Trophoblast cell (in vitro differentiated cells and primary cell): Measurements from ENCODE around the gene LPCAT2.

Source experiments
- DNase-seq, 2 donors: peaks; one replicate each; pipeline ENCODE4 v3.0.0-alpha.2; 2016
- H2AFZ ChIP-seq: 2 replicates; pipeline ENCODE4 v1.6.1; 2013; ENCODE audit warnings: low read length, moderate library complexity, mild to moderate bottlenecking; ENCODE audit not compliant: insufficient read depth, poor library complexity
- H2AK5ac ChIP-seq: 2 replicates; pipeline ENCODE4 v1.6.1; 2013; ENCODE audit warnings: mild to moderate bottlenecking, low read length
- H2BK120ac ChIP-seq: 2 replicates; pipeline ENCODE4 v1.6.1; 2013; ENCODE audit warnings: low read length, mild to moderate bottlenecking, moderate library complexity; ENCODE audit not compliant: insufficient read depth, poor library complexity
- H2BK12ac ChIP-seq: 2 replicates; pipeline ENCODE4 v1.6.1; 2013; ENCODE audit warnings: mild to moderate bottlenecking, low read length, moderate library complexity
- H2BK5ac ChIP-seq: 2 replicates; pipeline ENCODE4 v1.6.1; 2013; ENCODE audit warnings: low read length, low read depth, moderate library complexity, mild to moderate bottlenecking; ENCODE audit not compliant: poor library complexity
- H3K14ac ChIP-seq: 2 replicates; pipeline ENCODE4 v1.6.1; 2013; ENCODE audit warnings: mild to moderate bottlenecking, low read length
- H3K18ac ChIP-seq: 2 replicates; pipeline ENCODE4 v1.6.1; 2013; ENCODE audit warnings: mild to moderate bottlenecking, low read length
- H3K23ac ChIP-seq: 2 replicates; pipeline ENCODE4 v1.6.1; 2013; ENCODE audit warnings: low read length
- H3K27ac ChIP-seq: 2 replicates; pipeline ENCODE4 v1.5.1; 2013; ENCODE audit warnings: low read depth, mild to moderate bottlenecking, inconsistent platforms, low read length, moderate library complexity
- H3K27me3 ChIP-seq: 2 replicates; pipeline ENCODE4 v1.6.1; 2013; ENCODE audit warnings: inconsistent platforms, mild to moderate bottlenecking, low read length, moderate library complexity; ENCODE audit not compliant: insufficient read depth
- H3K36me3 ChIP-seq, 2 experiments: 1 replicate in 1 of 2; 2 replicates in 1 of 2; pipeline ENCODE4 v1.6.1; 2013; ENCODE audit warnings: low read length in 2 of 2, mild to moderate bottlenecking in 2 of 2, moderate library complexity in 1 of 2; ENCODE audit not compliant: insufficient read depth in 2 of 2, control insufficient read depth in 1 of 2
- H3K4ac ChIP-seq: 2 replicates; pipeline ENCODE4 v1.6.1; 2013; ENCODE audit warnings: low read depth, mild to moderate bottlenecking, low read length, moderate library complexity
- H3K4me1 ChIP-seq, 2 experiments: 1 replicate in 1 of 2; 2 replicates in 1 of 2; pipeline ENCODE4 v1.6.1; 2013; ENCODE audit warnings: low read length in 2 of 2, mild to moderate bottlenecking in 2 of 2, moderate library complexity in 1 of 2; ENCODE audit not compliant: insufficient read depth in 2 of 2, control insufficient read depth in 1 of 2
- H3K4me2 ChIP-seq: 2 replicates; pipeline ENCODE4 v1.6.1; 2013; ENCODE audit warnings: inconsistent platforms, mild to moderate bottlenecking, low read length, moderate library complexity
- H3K4me3 ChIP-seq: 2 replicates; pipeline ENCODE4 v1.5.1; 2013; ENCODE audit warnings: mild to moderate bottlenecking, low read depth, low read length, inconsistent platforms
- H3K79me1 ChIP-seq: one replicate; pipeline ENCODE4 v1.6.1; 2013; ENCODE audit warnings: low read length
- H3K79me2 ChIP-seq: 2 replicates; pipeline ENCODE4 v1.6.1; 2013; ENCODE audit warnings: low read length, mild to moderate bottlenecking; ENCODE audit not compliant: control insufficient read depth, insufficient read depth, poor library complexity
- H3K9ac ChIP-seq: 2 replicates; pipeline ENCODE4 v1.6.1; 2013; ENCODE audit warnings: mild to moderate bottlenecking, low read length
- H3K9me3 ChIP-seq: 2 replicates; pipeline ENCODE4 v1.6.1; 2013; ENCODE audit warnings: low read depth, mild to moderate bottlenecking, control low read depth, inconsistent platforms, low read length; ENCODE audit not compliant: insufficient read depth
- H4K12ac ChIP-seq: 2 replicates; pipeline ENCODE4 v1.6.1; 2013; ENCODE audit warnings: low read depth, mild to moderate bottlenecking, low read length, moderate library complexity
- H4K8ac ChIP-seq: 2 replicates; pipeline ENCODE4 v1.6.1; 2013; ENCODE audit warnings: low read depth, mild to moderate bottlenecking, low read length, moderate library complexity
- H4K91ac ChIP-seq: one replicate; pipeline ENCODE4 v1.6.1; 2013; ENCODE audit warnings: low read depth, mild to moderate bottlenecking, low read length, moderate library complexity
- whole genome bisulfite sequencing: extraction: QIAGEN DNeasy Blood & Tissue Kit; methylation state at CpG from one replicate; pipeline ENCODE4 v1.1.7; 2013; ENCODE audit warnings: missing lambda C conversion rate; ENCODE audit not compliant: insufficient read length, insufficient coverage; ENCODE audit errors: extremely low coverage; 5-methylcytosine and 5-hydroxymethylcytosine counted together

Gene LPCAT2

DNA sequence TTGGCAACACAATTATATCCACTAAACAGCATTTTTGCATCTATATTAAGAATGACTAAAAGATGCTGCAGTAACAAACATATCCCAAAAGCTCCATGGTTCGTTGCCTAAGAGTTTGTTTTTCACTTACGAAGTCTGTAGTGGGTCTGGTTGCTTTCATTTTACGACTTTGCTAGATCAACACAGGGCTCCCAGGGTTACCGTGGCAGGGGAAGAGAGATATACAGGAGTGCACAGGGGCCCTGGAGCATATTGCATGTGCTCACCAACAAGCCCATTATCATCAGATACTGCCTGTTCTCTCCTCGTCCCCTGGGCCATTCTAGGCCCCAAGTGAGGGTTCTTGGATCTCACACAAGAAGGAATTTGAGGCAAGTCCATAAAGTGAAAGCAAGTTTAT lies 33.0 kb upstream of the LPCAT2 start:
- Histone ChIP-seq H4K8ac (no peak overlapping the region), H4K91ac (peak overlapping the region; percentile 33), H3K4me2 (no peak overlapping the region), H3K36me3 (no peaks in the 10 kb centered on the region), H3K79me2 (peaks cover 21% of the 10 kb centered on the region), H3K4me1 (peaks cover 23 to 34% of the 10 kb centered on the region in 2 experiments), H3K18ac (no peak overlapping the region), H3K79me1 (peaks cover 55% of the 10 kb centered on the region), H3K4me3 (no peak overlapping the region), H3K9ac (no peak overlapping the region), H3K27ac (no peak overlapping the region), H3K14ac (peak overlapping the region; percentile 16), H2BK5ac (peak overlapping the region; percentile 63), H2BK120ac (no peak overlapping the region), H3K4ac (no peak overlapping the region), H4K12ac (no peak overlapping the region), H2BK12ac (peak overlapping the region; percentile 60), H2AK5ac (no peak overlapping the region), H2AFZ (no peak overlapping the region), H3K27me3 (no peaks in the 10 kb centered on the region), H3K9me3 (no peaks in the 10 kb centered on the region), H3K23ac (no peak overlapping the region)
- no CpG with 5 or more reads among the region's 5 CpGs for WGBS
- DNase-seq: no peak

DNA sequence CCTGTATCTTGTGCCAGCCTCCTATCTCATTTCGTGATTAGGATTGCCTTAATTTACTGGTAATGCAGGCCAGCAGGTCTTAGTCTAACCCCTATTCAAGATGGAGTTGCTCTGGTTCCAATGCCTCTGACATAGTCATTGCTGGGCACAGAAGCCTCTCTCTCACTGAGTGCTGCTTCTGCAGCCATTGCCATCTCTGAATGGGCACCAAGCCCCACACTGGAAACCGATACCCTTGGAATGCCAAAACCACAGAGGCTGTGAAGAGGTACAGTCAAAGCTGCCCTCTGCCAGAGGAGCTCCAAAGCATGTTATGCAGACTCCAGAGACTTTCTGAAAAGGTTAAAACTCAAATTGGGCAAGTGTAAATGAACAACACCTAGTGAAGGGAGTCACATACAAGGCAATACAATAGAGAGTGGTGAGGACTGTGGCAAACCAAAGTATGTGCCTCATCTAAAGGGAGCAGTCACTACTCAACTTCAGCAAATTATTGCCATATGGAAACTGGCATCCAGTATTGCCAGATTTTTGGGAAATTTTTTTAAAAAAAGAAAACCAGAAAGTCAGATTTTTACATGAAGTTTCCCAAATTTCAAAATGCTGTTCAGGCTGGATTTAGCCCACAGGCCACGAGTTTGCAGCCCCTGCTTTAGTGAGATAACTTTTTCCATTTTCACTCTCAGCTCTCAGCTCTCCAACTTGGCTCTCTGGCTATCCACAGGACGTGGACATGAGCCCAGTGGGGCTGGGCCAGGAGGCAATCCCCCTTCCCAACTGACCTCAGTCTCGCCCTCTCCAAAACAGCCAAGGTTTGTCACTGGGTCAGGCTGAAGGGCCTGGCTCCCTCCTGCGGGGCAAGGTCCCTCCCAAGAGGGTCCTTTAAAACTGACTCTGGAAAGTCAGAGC lies 32.0 kb upstream of the LPCAT2 start:
- Histone ChIP-seq H3K23ac (no peak overlapping the region), H2BK12ac (peak overlapping the region; percentile 98), H3K36me3 (peaks cover 2 to 3% of the 10 kb centered on the region in 2 experiments), H3K4me1 (peaks cover 20 to 33% of the 10 kb centered on the region in 2 experiments), H3K27ac (no peak overlapping the region), H3K14ac (peak overlapping the region; percentile 81), H2AK5ac (peak overlapping the region; percentile 87), H3K18ac (peak overlapping the region; percentile 76), H2BK120ac (peak overlapping the region; percentile 89), H3K27me3 (no peaks in the 10 kb centered on the region), H2BK5ac (peak overlapping the region; percentile 68), H3K4me2 (no peak overlapping the region), H3K4me3 (no peak overlapping the region), H4K12ac (no peak overlapping the region), H2AFZ (peak overlapping the region; percentile 47), H4K91ac (peak overlapping the region; percentile 97), H3K4ac (peak overlapping the region; percentile 60), H3K9me3 (no peaks in the 10 kb centered on the region), H4K8ac (peak overlapping the region; percentile 55), H3K79me2 (peaks cover 23% of the 10 kb centered on the region), H3K79me1 (peaks cover 49% of the 10 kb centered on the region), H3K9ac (no peak overlapping the region)
- WGBS: no CpG with 5 or more reads among the region's 6 CpGs
- no peak for DNase-seq

DNA sequence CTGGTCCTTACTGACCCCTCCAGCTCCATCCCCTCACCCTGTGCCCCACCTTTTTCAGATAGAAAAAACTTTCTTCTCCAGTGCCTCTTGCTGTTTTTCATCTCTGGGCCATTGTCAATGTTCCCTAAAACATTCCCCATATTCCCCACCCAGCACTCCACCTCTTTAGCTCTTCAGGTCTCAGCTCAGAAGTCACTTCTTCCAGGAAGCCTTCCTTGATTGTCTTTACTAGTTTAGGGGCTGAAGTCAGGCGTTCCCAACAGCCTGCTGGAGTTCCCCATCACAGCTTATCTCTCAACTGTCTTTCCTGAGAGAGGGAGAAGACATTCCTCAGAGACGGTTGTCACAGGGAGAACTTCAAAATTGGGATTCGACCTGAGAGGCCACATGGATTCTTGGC lies 31.1 kb upstream of the LPCAT2 start:
- H3K9ac ChIP-seq: no peak overlapping the region
- H3K9me3 ChIP-seq: no peaks in the 10 kb centered on the region
- no peak overlapping the region for H3K4me2 ChIP-seq
- H3K36me3 ChIP-seq: peaks cover 5 to 11% of the 10 kb centered on the region in 2 experiments
- H4K8ac ChIP-seq: no peak overlapping the region
- H4K12ac ChIP-seq: no peak overlapping the region
- DNase-seq: no peak
- H3K79me1 ChIP-seq: peaks cover 49% of the 10 kb centered on the region
- peak overlapping the region; percentile 37 for H3K18ac ChIP-seq
- H2BK5ac ChIP-seq: peak overlapping the region; percentile 68
- H4K91ac ChIP-seq: peak overlapping the region; percentile 97
- H3K23ac ChIP-seq: no peak overlapping the region
- peak overlapping the region; percentile 57 for H2AK5ac ChIP-seq
- H2AFZ ChIP-seq: no peak overlapping the region
- WGBS: no CpG with 5 or more reads among the region's 3 CpGs
- no peak overlapping the region for H3K4ac ChIP-seq
- H2BK120ac ChIP-seq: peak overlapping the region; percentile 89
- H2BK12ac ChIP-seq: peak overlapping the region; percentile 98
- no peak overlapping the region for H3K27ac ChIP-seq
- H3K4me3 ChIP-seq: no peak overlapping the region
- peak overlapping the region; percentile 97 for H3K14ac ChIP-seq
- H3K79me2 ChIP-seq: peaks cover 23% of the 10 kb centered on the region
- H3K27me3 ChIP-seq: no peaks in the 10 kb centered on the region
- peaks cover 20 to 31% of the 10 kb centered on the region in 2 experiments for H3K4me1 ChIP-seq

DNA sequence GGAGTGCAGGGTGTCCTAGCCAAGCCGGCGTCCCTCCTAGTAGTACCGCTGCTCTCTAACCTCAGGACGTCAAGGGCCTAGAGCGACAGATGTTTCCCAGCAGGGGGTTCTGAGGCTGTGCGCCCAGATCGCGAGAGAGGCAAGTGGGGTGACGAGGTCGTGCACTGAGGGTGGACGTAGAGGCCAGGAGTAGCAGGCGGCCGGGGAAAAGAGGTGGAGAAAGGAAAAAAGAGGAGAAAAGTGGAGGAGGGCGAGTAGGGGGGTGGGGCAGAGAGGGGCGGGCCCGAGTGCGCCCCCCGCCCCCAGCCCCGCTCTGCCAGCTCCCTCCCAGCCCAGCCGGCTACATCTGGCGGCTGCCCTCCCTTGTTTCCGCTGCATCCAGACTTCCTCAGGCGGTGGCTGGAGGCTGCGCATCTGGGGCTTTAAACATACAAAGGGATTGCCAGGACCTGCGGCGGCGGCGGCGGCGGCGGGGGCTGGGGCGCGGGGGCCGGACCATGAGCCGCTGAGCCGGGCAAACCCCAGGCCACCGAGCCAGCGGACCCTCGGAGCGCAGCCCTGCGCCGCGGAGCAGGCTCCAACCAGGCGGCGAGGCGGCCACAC lies 29.9 kb upstream of the LPCAT2 start, which contains the start of gene MMP2:
Gene MMP2 (plus strand): TSS at position 372 of the 603 bp plus-strand sequence. CDS start 282 bp downstream, outside the sequence.
- Histone ChIP-seq H3K4me3 (peak within 1 kb of the TSS; percentile 98), H3K4ac (peak within 1 kb of the TSS; percentile 100), H3K36me3 (peaks cover 15 to 22% of the 10 kb centered on the region in 2 experiments), H3K4me1 (peaks cover 20 to 31% of the 10 kb centered on the region in 2 experiments), H4K8ac (peak within 1 kb of the TSS; percentile 96), H4K12ac (peak within 1 kb of the TSS; percentile 79), H4K91ac (peak within 1 kb of the TSS; percentile 100), H3K9ac (peak within 1 kb of the TSS; percentile 94), H3K79me1 (peaks cover 49% of the 10 kb centered on the region), H2BK12ac (peak within 1 kb of the TSS; percentile 98), H3K23ac (no peak within 1 kb of the TSS), H2AFZ (peak within 1 kb of the TSS; percentile 92), H2BK5ac (peak within 1 kb of the TSS; percentile 94), H3K27ac (peak within 1 kb of the TSS; percentile 96), H3K18ac (peak within 1 kb of the TSS; percentile 98), H3K9me3 (no peaks in the 10 kb centered on the region), H3K27me3 (no peaks in the 10 kb centered on the region), H2BK120ac (peak within 1 kb of the TSS; percentile 96), H3K79me2 (peaks cover 23% of the 10 kb centered on the region), H2AK5ac (peak within 1 kb of the TSS; percentile 96), H3K4me2 (peak within 1 kb of the TSS; percentile 92), H3K14ac (peak within 1 kb of the TSS; percentile 97)
- DNase-seq: peak in 1 of 2 donors; percentile 38
- WGBS: no CpG with 5 or more reads among the region's 46 CpGs
